Cardiac fibroblast (primary cell): ENCODE data around the gene MTNR1B.

ENCODE experiments used
- DNase-seq, 2 donors: peaks; one replicate each; pipeline versions ENCODE4 v3.0.0 to v3.0.0-alpha.2; 2010; ENCODE audit warnings: low read depth in 2 of 2
- H3K4me3 ChIP-seq, 2 donors: replicated peaks in 1 of 2; 1 replicate in 1 of 2; 2 replicates in 1 of 2; pipeline ENCODE4 v1.5.1; 2011; ENCODE audit warnings: low read depth in 2 of 2, low read length in 2 of 2, mild to moderate bottlenecking in 2 of 2, moderate library complexity in 1 of 2
- CTCF ChIP-seq: IDR thresholded peaks from one replicate; pipeline ENCODE4 v1.5.1; 2011; ENCODE audit warnings: low read depth, mild to moderate bottlenecking, low read length, inconsistent platforms

Gene MTNR1B

DNA sequence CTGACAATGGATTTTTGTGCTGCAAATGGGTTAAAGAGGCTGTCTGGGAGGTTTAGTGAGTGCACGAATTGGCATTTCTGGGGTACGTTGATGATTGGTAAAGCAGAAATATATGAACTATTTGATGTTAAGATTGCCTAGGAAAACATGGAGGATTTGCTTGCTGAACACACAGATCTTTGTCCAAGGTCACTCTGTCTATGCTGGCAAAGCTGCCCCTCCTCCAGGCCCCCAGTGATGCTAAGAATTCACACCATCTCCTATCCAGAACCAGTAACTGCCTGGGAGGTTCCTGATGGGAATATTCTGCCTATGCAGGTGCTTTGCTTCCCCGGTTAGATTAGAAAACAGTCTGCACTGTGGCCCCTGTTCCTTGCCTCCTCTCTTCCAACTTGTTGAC lies 5.8 kb downstream of the MTNR1B start:
- DNase-seq, result no peak
- no peak for TF ChIP-seq CTCF
- H3K4me3 ChIP-seq, result no peak overlapping the region

- DNase-seq, result no peak
- no peak for TF ChIP-seq CTCF
- no peak overlapping the region for H3K4me3 ChIP-seq
Measured at GRCh38 chr11:92976681-92977080, 7.2 kb downstream of the MTNR1B start.

DNA sequence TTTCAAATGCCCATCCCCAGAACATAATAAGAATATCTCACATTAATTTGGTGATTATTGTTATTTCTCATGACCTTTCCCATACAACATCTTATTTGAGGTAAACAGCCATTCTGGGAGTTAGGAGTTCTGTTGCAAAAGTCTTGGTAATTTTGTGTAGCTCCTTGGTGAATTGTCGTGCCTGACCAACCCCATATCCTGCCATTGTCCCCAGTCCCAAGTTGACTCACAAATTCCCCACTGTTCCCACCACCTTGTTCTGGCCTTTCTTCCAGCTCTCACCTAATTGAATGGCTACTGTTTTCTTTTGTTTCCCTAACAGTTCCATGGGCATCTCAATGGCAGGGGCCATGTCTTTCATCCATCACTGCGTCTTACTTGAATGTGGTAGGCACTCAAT lies 8.0 kb downstream of the MTNR1B start:
- no peak overlapping the region for H3K4me3 ChIP-seq
- DNase-seq, result no peak
- TF ChIP-seq CTCF, result no peak

GRCh38 chr11:92978271-92979111 lies 9.0 kb downstream of the MTNR1B start:
- H3K4me3 ChIP-seq, result no peak overlapping the region
- no peak for TF ChIP-seq CTCF
- DNase-seq, result peak in 1 of 2 donors; percentile 10

DNA sequence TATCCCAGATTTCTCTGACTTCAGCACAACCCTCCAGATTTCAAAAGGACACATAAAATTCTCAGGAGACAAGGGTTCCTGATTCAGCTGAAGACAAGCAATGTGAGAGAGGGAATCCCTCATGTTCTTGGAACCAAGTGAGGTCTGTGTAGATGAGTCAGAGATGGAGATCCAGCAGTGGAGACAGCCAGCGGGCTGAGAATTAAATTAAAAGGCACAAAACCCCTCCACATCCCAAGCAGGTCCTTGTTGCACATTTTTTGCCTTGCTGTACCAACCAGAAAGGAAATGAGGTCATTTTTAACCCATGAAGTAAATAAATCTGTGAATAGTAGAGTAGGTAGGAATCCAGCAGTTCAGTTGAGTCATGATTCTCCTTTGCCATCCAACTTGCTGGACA lies 9.7 kb downstream of the MTNR1B start:
- no peak for TF ChIP-seq CTCF
- peak in 1 of 2 donors; percentile 28 for DNase-seq
- H3K4me3 ChIP-seq, result no peak overlapping the region

DNA sequence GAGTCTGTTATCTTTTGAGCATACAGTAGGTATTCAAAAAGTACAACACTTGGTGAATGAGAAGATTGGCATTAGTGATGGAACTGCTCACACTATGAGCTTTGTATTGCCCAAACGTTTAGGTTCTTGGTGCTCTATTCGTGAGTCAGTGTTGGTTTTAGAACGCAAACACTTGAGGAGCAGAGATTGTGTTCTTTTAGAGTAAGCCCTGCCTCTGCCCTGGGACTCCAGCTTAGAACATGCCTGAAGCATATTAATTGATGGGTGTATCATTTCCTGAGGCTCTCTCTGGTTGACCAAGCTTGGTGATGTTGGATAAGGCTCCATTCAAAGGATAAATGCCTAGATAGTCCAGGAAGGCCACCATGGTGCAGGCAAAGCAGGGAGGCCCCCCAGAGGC lies 10.9 kb downstream of the MTNR1B start:
- no peak for TF ChIP-seq CTCF
- no peak overlapping the region for H3K4me3 ChIP-seq
- DNase-seq, result no peak
